GM21529 (cell line): Measurements from ENCODE around the gene DIAPH2.

Source experiments
- ATAC-seq: cut with Tn5 transposase; IDR thresholded peaks from one replicate; pipeline ENCODE4 v1.9.1; 2021; ENCODE audit not compliant: unreplicated experiment

Gene DIAPH2

GRCh38 chrX:97529536-97530200 is 845.0 kb downstream of the DIAPH2 start:
- ATAC-seq: no peak

GRCh38 chrX:97531825-97532224 is 847.2 kb downstream of the DIAPH2 start:
- ATAC-seq: no peak

GRCh38 chrX:97538745-97539144 is 854.1 kb downstream of the DIAPH2 start:
- no peak for ATAC-seq

- no peak for ATAC-seq
These were observed 855.4 kb downstream of the DIAPH2 start for GRCh38 chrX:97539970-97540519.

- ATAC-seq: no peak
These were observed 863.4 kb downstream of the DIAPH2 start for GRCh38 chrX:97547877-97548578.

- no peak for ATAC-seq
These were observed 867.2 kb downstream of the DIAPH2 start for GRCh38 chrX:97551821-97552220.

GRCh38 chrX:97553833-97554232 is 869.2 kb downstream of the DIAPH2 start:
- ATAC-seq: no peak

GRCh38 chrX:97556359-97556758 is 871.7 kb downstream of the DIAPH2 start:
- no peak for ATAC-seq

- peak; percentile 97 for ATAC-seq
These were observed 879.0 kb downstream of the DIAPH2 start for GRCh38 chrX:97563531-97564133.

- no peak for ATAC-seq
These were observed 879.9 kb downstream of the DIAPH2 start for GRCh38 chrX:97564496-97564895.

- no peak for ATAC-seq
These were observed 902.5 kb downstream of the DIAPH2 start for GRCh38 chrX:97587171-97587570.

GRCh38 chrX:97594646-97595224 is 910.1 kb downstream of the DIAPH2 start:
- ATAC-seq: no peak

GRCh38 chrX:97597954-97598353 is 913.3 kb downstream of the DIAPH2 start:
- ATAC-seq: peak; percentile 47

GRCh38 chrX:97602465-97603258 is 918.0 kb downstream of the DIAPH2 start:
- no peak for ATAC-seq

- no peak for ATAC-seq
These were observed 920.6 kb downstream of the DIAPH2 start for GRCh38 chrX:97605271-97605670.

- ATAC-seq: no peak
These were observed 924.7 kb downstream of the DIAPH2 start for GRCh38 chrX:97609357-97609756.

GRCh38 chrX:97609938-97610337 is 925.3 kb downstream of the DIAPH2 start:
- no peak for ATAC-seq

GRCh38 chrX:97616883-97617530 is 932.4 kb downstream of the DIAPH2 start:
- peak; percentile 94 for ATAC-seq

- no peak for ATAC-seq
These were observed 934.9 kb downstream of the DIAPH2 start for GRCh38 chrX:97619499-97619898.

- ATAC-seq: no peak
These were observed 937.5 kb downstream of the DIAPH2 start for GRCh38 chrX:97622111-97622510.
